Chondrocyte (in vitro differentiated cells): ENCODE data around the gene HOPX. TPM values are rescaled to one million over a fixed set of nuclear protein-coding genes. Genes with fewer than 3 reads are reported as not detected.
A peak's percentile ranks its signal among the peaks of the same experiment; 100 is the strongest.

Experiments used
- DNase-seq: peaks from one replicate; pipeline ENCODE4 v3.0.0; 2021; ENCODE audit warnings: mixed read lengths, low spot score
- H3K27ac Mint-ChIP-seq: one replicate; pipeline ENCODE4 v1.8.0; 2021; ENCODE audit warnings: mild to moderate bottlenecking, moderate library complexity, mixed read lengths; ENCODE audit not compliant: unreplicated experiment
- H3K27me3 Mint-ChIP-seq: 2 replicates; pipeline ENCODE4 v1.8.0; 2021; ENCODE audit warnings: low read depth, mixed read lengths
- H3K36me3 Mint-ChIP-seq: 2 replicates; pipeline ENCODE4 v1.8.0; 2021; ENCODE audit warnings: low read depth, mixed read lengths
- H3K4me1 Mint-ChIP-seq: 2 replicates; pipeline ENCODE4 v1.8.0; 2021; ENCODE audit warnings: low read depth, mild to moderate bottlenecking, mixed read lengths
- H3K4me3 Mint-ChIP-seq: one replicate; pipeline ENCODE4 v1.8.0; 2021; ENCODE audit warnings: mild to moderate bottlenecking, moderate library complexity, mixed read lengths; ENCODE audit not compliant: unreplicated experiment
- H3K9me3 Mint-ChIP-seq: 2 replicates; pipeline ENCODE4 v1.8.0; 2021; ENCODE audit warnings: low read depth, mixed read lengths
- total RNA-seq: library from RNA; stranded (reverse); gene quantifications from 3 replicates; pipeline ENCODE4 v1.2.1, GENCODE V29; 2021
- TF ChIP-seq, protein P1 (sequence below): fragments of 200-600 bp; sonication (generic); IDR thresholded peaks from 2 replicates; pipeline ENCODE4 v1.5.0; 2021; ENCODE audit warnings: antibody characterized with exemption, mild to moderate bottlenecking, moderate library complexity

The HOPX gene
- total RNA-seq, 1 donor from 2014 or later, result 2.7 TPM

DNA sequence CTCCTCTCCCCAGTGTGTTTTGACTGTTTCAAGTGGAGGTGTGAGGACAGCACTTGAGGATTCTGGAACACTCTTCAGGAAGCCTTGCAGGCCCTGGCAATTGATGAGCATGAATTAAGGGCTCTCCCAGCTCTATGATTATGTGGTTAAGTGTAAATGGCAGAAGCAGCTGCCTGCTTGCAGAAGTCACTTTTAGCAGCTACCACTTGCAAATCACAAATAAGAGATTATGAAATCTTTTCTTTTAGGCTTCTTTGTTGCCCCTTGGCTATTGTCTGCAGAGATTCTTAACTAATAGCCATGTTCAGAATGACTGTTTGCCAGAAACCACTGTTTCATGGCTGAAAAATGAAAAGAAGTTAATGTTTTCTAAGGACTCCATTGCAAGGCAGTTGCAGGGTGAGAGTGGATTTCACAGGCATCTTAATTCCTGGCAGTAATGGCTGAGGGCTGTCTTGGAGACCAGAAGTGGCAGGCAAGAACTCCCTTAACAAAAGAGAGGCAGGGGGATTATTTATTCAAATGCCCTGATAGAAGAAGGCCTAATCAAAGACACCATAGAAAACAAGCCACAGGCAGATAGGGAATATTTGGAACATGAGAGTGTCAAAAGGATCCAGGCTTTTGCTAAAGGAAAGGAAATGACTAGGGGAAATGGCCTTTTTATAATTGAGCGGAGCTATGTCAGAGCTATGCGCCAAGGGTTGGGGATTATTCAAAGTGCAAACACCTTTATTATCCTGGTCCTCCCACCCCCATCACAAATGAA, 8.3 kb upstream of the HOPX start:
- DNase-seq, result no peak
- H3K9me3 Mint-ChIP-seq, result no peaks in the 10 kb centered on the region
- peaks cover 3% of the 10 kb centered on the region for H3K4me1 Mint-ChIP-seq
- no peaks in the 10 kb centered on the region for H3K36me3 Mint-ChIP-seq
- peaks cover 23% of the 10 kb centered on the region for H3K27me3 Mint-ChIP-seq
- H3K4me3 Mint-ChIP-seq, result no peak overlapping the region
- TF ChIP-seq, protein P1, sequence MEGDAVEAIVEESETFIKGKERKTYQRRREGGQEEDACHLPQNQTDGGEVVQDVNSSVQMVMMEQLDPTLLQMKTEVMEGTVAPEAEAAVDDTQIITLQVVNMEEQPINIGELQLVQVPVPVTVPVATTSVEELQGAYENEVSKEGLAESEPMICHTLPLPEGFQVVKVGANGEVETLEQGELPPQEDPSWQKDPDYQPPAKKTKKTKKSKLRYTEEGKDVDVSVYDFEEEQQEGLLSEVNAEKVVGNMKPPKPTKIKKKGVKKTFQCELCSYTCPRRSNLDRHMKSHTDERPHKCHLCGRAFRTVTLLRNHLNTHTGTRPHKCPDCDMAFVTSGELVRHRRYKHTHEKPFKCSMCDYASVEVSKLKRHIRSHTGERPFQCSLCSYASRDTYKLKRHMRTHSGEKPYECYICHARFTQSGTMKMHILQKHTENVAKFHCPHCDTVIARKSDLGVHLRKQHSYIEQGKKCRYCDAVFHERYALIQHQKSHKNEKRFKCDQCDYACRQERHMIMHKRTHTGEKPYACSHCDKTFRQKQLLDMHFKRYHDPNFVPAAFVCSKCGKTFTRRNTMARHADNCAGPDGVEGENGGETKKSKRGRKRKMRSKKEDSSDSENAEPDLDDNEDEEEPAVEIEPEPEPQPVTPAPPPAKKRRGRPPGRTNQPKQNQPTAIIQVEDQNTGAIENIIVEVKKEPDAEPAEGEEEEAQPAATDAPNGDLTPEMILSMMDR, result no peak
- no peak overlapping the region for H3K27ac Mint-ChIP-seq

DNA sequence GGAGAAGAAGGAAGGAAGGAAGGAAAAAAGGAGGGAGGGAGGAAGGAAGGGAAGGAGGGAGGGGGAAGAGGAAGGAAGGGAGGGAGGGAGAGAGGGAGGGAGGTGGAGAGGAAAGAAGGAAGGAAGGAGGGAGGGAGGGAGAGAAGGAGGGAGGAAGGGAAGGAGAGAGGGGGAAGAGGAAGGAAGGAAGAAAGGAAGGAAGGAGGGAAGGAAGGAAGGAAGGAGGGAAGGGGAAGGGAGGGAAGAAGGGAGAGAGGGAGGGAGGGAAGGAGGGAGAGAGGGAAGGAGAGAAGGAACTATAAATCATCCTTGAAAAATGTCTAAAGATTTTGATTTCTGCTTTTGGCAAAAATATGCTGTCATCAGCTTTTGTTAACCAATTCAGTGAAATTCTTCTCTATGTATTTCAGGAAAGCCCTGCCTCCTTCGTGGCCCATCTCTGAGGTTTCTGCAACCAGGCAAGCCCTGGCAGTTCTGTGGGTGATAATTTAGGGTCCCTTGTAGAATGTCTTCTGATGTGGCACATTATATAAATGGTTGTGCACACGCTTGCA, 7.1 kb upstream of the HOPX start:
- peaks cover 32% of the 10 kb centered on the region for H3K27me3 Mint-ChIP-seq
- no peak overlapping the region for H3K4me3 Mint-ChIP-seq
- H3K9me3 Mint-ChIP-seq, result no peaks in the 10 kb centered on the region
- no peak for DNase-seq
- TF ChIP-seq, protein P1, result no peak
- H3K4me1 Mint-ChIP-seq, result peaks cover 7% of the 10 kb centered on the region
- H3K36me3 Mint-ChIP-seq, result no peaks in the 10 kb centered on the region
- H3K27ac Mint-ChIP-seq, result no peak overlapping the region

DNA sequence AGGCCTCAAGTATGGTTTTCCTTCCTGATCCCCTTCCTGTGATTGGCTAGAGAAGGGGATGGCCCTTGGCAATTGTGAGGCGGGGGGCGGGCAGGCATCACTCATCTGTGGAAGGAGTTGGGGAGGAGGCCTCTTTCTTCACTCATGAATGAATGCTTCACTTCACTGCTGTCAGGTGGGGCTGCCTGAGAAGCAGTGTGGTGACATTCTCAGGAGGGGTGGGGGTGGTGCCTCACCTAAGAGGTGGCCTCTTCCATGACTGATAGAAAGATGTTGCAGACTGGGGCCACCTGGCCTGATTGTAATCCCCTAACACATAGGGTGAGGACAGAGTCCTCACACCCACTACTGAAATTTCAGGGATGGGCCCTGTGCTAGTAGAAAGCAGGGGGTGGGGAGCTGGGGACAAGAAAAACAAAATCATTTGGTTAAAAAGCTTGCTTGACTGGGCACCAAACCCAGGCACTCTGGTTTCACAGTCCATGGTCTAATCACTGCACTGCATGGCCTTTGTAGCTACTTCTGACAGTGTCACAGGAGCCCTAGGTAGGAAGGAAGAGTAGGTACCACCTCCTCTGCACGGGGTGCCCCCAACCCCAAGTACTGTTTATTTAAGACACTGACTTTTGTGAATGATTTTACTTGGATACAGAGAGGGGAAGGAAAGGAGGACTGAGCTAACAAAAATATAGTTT, 5.6 kb upstream of the HOPX start:
- no peak for DNase-seq
- H3K4me3 Mint-ChIP-seq, result no peak overlapping the region
- H3K9me3 Mint-ChIP-seq, result no peaks in the 10 kb centered on the region
- TF ChIP-seq, protein P1, result no peak
- H3K27ac Mint-ChIP-seq, result no peak overlapping the region
- H3K36me3 Mint-ChIP-seq, result no peaks in the 10 kb centered on the region
- peaks cover 11% of the 10 kb centered on the region for H3K4me1 Mint-ChIP-seq
- H3K27me3 Mint-ChIP-seq, result peaks cover 36% of the 10 kb centered on the region

DNA sequence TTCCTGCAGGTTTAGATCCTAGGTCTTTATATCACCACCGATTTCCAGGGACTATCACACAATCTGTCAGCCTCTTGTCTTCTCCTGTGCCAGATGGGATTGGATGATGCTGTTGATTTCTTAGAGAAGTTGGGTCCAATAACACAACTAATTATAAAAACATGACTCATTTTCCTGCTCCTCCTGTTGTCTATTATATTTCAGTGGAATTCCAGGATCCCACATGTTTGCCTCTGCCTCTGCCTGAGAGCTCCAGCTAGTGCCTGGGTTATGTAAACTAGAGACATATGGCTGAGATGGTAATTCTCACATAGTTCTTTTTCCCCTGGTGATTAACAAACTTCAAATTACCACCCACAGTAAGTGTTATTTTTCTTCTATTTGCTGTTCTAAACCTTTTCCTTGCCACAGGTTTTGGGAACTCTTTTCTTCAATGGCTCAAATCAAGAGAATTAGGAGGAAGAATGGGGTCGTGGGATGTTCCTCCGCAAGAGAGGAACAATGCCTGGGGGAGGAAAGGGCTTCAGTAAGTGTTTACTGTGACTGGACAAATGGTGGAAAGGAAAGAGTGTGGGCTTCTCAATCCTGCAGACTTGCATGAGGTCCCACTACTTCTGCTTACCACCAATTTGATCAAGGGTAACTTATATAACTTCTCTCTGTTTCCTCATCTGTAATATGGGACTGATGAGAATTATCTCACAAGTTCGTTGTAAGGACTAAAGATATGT, 3.4 kb upstream of the HOPX start:
- H3K9me3 Mint-ChIP-seq, result no peaks in the 10 kb centered on the region
- H3K4me1 Mint-ChIP-seq, result peaks cover 14% of the 10 kb centered on the region
- no peaks in the 10 kb centered on the region for H3K36me3 Mint-ChIP-seq
- TF ChIP-seq, protein P1, result no peak
- H3K4me3 Mint-ChIP-seq, result no peak overlapping the region
- DNase-seq, result no peak
- H3K27me3 Mint-ChIP-seq, result peaks cover 44% of the 10 kb centered on the region
- peak overlapping the region; percentile 24 for H3K27ac Mint-ChIP-seq

DNA sequence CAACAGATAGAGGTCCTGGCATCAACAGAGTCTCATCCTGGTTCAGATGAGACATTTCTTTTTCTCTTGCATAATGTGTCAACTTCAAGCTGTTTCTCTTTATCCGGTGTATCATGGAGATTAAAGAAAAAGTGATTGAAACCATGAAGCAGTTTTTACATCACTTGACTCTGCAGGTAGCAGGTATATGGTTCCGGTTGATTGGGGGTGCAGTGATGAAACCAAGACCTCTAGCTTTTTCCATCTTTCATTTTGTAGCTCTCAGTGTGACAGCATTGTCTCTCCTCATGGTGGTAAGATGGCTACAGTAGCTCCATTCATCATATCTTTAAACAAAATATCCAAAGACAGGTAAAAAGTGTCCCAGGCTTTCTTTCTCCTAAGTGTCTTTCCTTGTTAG, 2.4 kb upstream of the HOPX start:
- Mint-ChIP-seq H3K9me3 (no peaks in the 10 kb centered on the region), H3K27ac (no peak overlapping the region), H3K4me1 (peaks cover 14% of the 10 kb centered on the region), H3K4me3 (no peak overlapping the region), H3K36me3 (no peaks in the 10 kb centered on the region), H3K27me3 (peaks cover 44% of the 10 kb centered on the region)
- TF ChIP-seq, protein P1, result no peak
- DNase-seq, result no peak
